ENCODE measurements around the gene PTGR3.

DNA sequence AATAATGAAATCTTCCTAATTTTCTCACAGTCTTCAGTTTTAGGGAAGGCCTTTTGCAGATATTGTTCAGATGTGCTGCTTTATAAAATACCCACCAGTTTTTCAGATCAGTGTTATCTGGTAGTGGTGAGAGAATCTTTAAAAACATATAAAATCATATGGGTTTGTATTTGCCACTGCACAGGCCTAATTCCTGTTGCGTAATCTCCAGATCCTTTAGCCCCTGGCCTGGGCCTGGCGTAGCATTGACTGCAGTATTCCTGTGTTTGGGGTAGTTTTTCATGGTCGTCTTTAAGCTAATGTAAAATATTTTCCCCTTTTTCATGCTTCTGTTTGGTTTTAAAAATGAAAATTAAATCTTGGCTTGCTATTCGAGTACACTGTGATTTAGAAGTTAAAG, 44.8 kb upstream of the PTGR3 start:
- no peak for TF ChIP-seq POLR2A (IDR thresholded peaks at IDR 0.05)
- TF ChIP-seq, protein P1, sequence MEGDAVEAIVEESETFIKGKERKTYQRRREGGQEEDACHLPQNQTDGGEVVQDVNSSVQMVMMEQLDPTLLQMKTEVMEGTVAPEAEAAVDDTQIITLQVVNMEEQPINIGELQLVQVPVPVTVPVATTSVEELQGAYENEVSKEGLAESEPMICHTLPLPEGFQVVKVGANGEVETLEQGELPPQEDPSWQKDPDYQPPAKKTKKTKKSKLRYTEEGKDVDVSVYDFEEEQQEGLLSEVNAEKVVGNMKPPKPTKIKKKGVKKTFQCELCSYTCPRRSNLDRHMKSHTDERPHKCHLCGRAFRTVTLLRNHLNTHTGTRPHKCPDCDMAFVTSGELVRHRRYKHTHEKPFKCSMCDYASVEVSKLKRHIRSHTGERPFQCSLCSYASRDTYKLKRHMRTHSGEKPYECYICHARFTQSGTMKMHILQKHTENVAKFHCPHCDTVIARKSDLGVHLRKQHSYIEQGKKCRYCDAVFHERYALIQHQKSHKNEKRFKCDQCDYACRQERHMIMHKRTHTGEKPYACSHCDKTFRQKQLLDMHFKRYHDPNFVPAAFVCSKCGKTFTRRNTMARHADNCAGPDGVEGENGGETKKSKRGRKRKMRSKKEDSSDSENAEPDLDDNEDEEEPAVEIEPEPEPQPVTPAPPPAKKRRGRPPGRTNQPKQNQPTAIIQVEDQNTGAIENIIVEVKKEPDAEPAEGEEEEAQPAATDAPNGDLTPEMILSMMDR (IDR thresholded peaks at IDR 0.05) = no peak
